ENCODE results near the gene EMC6. TPM values are rescaled to one million over a fixed set of nuclear protein-coding genes. Genes with fewer than 3 reads are reported as not detected.

Gene EMC6
- total and polyA plus RNA-seq, 2 of the 4 experiments (the other 2 are of a cell fraction), result 10.9 to 80.5 TPM

DNA sequence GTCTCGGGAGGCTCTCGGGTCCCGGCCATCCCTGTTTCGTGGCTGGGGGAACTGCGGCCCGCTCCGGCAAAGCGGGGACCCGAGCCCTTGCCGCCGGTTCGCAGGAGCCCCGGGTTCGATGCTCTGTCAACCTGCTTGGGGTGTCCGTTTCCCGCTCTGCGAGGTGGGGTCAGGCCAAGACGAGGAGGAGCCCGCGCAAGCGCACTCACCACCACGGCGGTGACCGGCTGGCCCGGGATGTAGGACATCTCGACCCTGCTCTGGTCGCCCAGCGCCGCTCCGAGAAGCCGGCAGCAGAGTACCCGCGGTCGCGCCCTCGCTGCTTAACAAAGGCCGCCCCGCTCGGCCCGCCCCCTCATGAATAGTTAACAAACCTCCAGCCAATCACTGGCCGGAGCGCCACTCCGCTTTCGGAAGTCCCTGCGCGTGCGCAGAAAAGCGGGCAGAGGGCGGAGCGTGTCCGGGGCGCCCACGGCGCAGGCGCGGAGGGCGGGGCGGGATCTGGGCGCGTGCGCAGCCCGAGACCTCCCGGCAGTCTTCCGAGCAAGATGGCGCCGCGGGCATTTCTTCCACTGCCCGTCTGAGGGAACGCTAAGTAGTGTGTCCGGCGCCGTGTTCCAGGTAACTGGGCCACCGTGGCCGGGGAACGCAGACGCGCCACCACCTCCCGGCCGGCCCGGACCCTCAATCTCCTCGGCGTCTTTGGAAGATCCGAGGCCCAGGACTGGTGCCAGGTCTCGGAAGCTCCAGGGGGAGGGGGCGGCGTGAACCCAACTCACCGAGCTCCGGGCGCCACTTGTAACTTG, at the start of gene EMC6, which contains the start of gene TAX1BP3 (continued):
- peak; percentile 95; the same call in 1 of the 2 replicates for TF ChIP-seq MAZ (IDR thresholded peaks at IDR 0.05; ENCODE audit: borderline replicate concordance, low read depth, low read length)
- TF ChIP-seq, protein P1, sequence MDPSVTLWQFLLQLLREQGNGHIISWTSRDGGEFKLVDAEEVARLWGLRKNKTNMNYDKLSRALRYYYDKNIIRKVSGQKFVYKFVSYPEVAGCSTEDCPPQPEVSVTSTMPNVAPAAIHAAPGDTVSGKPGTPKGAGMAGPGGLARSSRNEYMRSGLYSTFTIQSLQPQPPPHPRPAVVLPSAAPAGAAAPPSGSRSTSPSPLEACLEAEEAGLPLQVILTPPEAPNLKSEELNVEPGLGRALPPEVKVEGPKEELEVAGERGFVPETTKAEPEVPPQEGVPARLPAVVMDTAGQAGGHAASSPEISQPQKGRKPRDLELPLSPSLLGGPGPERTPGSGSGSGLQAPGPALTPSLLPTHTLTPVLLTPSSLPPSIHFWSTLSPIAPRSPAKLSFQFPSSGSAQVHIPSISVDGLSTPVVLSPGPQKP (IDR thresholded peaks at IDR 0.05; ENCODE audit: borderline replicate concordance, low read depth, low read length), result no peak

DNA sequence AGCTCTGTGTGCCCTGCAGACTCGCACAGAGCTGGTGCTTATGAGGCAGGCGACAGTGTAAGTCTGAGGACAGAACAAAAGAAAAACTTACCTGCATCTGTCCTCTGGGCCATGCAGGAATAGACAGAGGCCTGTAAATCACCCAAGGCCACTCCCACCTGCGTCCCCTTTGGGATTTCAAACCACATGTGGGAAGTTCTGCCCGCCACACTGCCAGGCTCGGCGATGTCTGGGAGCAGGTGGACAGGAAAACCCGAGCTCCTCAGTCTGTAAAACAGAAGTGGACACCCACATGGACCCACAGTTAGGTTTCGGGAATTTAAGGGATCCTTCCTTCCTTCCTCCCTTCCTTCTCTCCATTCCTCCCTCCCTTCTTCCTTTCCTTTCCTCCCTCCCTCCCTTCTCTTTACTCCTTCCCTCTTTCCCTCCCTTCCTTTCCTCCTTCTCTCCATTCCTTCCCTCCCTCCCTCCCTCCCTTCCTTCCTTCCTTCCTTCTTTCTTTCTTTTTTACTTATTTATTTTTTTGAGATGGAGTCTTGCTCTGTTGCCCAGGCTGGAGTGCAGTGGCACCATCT, 47.4 kb upstream of the EMC6 start:
- H2BK120ac ChIP-seq (ENCODE audit: low read depth, low read length), result no peak overlapping the region
- no peak overlapping the region for H4K8ac ChIP-seq (ENCODE audit: low read depth in 2 of 2, low read length in 2 of 2)
- no peak overlapping the region for H3K4me2 ChIP-seq (ENCODE audit: low read depth, low read length)
- H3K9ac ChIP-seq (ENCODE audit: low read depth, low read length), result no peak overlapping the region
- no peak for ATAC-seq (ENCODE audit: low read depth)
- DNase-seq, result no peak
- no peak overlapping the region for H2BK15ac ChIP-seq (ENCODE audit: low read depth, low read length)
- WGBS, 2 experiments (ENCODE audit: extremely low coverage in 2 of 2, insufficient read length in 1 of 2), result 94% methylated on average over 5 of the region's 8 CpGs; no CpG with 5 or more reads in 1 of the 2 experiments
- no TSS peak for BruUV-seq (replicated peaks)
- H3K23ac ChIP-seq (ENCODE audit: low read depth, low read length), result no peak overlapping the region
- H2AFZ ChIP-seq (replicated peaks; ENCODE audit: low read length, poor library complexity), result no peak overlapping the region
- H3K56ac ChIP-seq (ENCODE audit: extremely low read depth, insufficient read depth, low read length), result no peak overlapping the region
- peaks cover 48% of the 10 kb centered on the region for H3K36me3 ChIP-seq (ENCODE audit: control insufficient read depth, insufficient read depth, low read length)
- H3K27me3 ChIP-seq (ENCODE audit: control insufficient read depth, insufficient read depth, low read length), result no peaks in the 10 kb centered on the region
- H3K79me1 ChIP-seq (ENCODE audit: low read depth in 1 of 2, low read length in 2 of 2), result no peaks in the 10 kb centered on the region
- no peak overlapping the region for H2AK5ac ChIP-seq (ENCODE audit: low read depth, low read length)
- no peak overlapping the region for H4K5ac ChIP-seq (ENCODE audit: low read depth, low read length)
- no peak overlapping the region for H2BK5ac ChIP-seq (ENCODE audit: low read depth, low read length, poor library complexity, severe bottlenecking)
- TF ChIP-seq FOS (IDR thresholded peaks at IDR 0.05; ENCODE audit: low read depth, low read length) (no peak), MXI1 (IDR thresholded peaks at IDR 0.05; ENCODE audit: borderline replicate concordance, low read depth, low read length) (no peak), SMC3 (IDR thresholded peaks at IDR 0.05; ENCODE audit: low read depth, low read length) (no peak), CHD1 (IDR thresholded peaks at IDR 0.05; ENCODE audit: low read depth, low read length) (no peak), MAZ (IDR thresholded peaks at IDR 0.05; ENCODE audit: borderline replicate concordance, low read depth, low read length) (no peak)
- H3K4me1 ChIP-seq (ENCODE audit: control insufficient read depth, insufficient read depth, low read length), result no peaks in the 10 kb centered on the region
- in situ Hi-C loops (cut with MboI; ENCODE audit: low sequenced_read_pairs), result no loop called here
- no peaks in the 10 kb centered on the region for H4K20me1 ChIP-seq (ENCODE audit: insufficient read depth, low read length)
- H3K4me3 ChIP-seq (ENCODE audit: insufficient read depth, low read depth, low read length), result no peak overlapping the region
- H3K14ac ChIP-seq (replicated peaks; ENCODE audit: low read depth, low read length), result no peak overlapping the region
- dilution Hi-C loops (cut with HindIII; ENCODE audit: low sequenced_read_pairs, unreplicated experiment), result no loop called here
- intact Hi-C loops (cut with micrococcal nuclease), result no loop called here
- no peaks in the 10 kb centered on the region for H3K9me1 ChIP-seq (ENCODE audit: insufficient read depth, low read length)
- H3K9me3 ChIP-seq (ENCODE audit: control insufficient read depth, insufficient read depth, low read length), result no peaks in the 10 kb centered on the region
- H2BK20ac ChIP-seq (ENCODE audit: low read depth, low read length), result no peak overlapping the region
- H3K4ac ChIP-seq (ENCODE audit: low read depth, low read length), result no peak overlapping the region
- no peak overlapping the region for H3K27ac ChIP-seq (ENCODE audit: insufficient read depth, low read length)
- H4K91ac ChIP-seq (ENCODE audit: insufficient read depth, low read depth, low read length), result no peak overlapping the region
- H2AK9ac ChIP-seq (replicated peaks; ENCODE audit: low read depth, low read length, poor library complexity), result no peak overlapping the region
- H3K18ac ChIP-seq (ENCODE audit: low read depth, low read length), result no peak overlapping the region
- CTCF ChIA-PET, result no interaction called here
- POLR2A ChIA-PET (ENCODE audit: unreplicated experiment), result no interaction called here
